ENCODE results near the gene FIS1.

The FIS1 gene

GRCh38 chr7:101248276-101248675 is 3.4 kb upstream of the FIS1 start:
- Mint-ChIP-seq H3K9me3 (no peaks in the 10 kb centered on the region), H3K4me1 (peaks cover 48% of the 10 kb centered on the region), H3K4me3 (no peak overlapping the region), H3K27ac (ENCODE audit: low read depth) (no peak overlapping the region), H3K27me3 (no peaks in the 10 kb centered on the region), H3K36me3 (ENCODE audit: insufficient read depth) (peaks cover 33% of the 10 kb centered on the region)
- DNase-seq (ENCODE audit: low spot score in 2 of 2) (no peak), ATAC-seq (replicated peaks; ENCODE audit: extremely low read depth, poor library complexity, severe bottlenecking) (no peak)

GRCh38 chr7:101245147-101245668 is 327 bp upstream of the FIS1 start:
- Mint-ChIP-seq H3K4me3 (peak overlapping the region; percentile 89), H3K9me3 (no peaks in the 10 kb centered on the region), H3K27ac (ENCODE audit: low read depth) (peak overlapping the region; percentile 90), H3K4me1 (peaks cover 31% of the 10 kb centered on the region), H3K36me3 (ENCODE audit: insufficient read depth) (peaks cover 24% of the 10 kb centered on the region), H3K27me3 (no peaks in the 10 kb centered on the region)
- DNase-seq (ENCODE audit: low spot score in 2 of 2) (no peak), ATAC-seq (replicated peaks; ENCODE audit: extremely low read depth, poor library complexity, severe bottlenecking) (no peak)

- peak overlapping the region; percentile 89 for H3K4me3 Mint-ChIP-seq
Measured at GRCh38 chr7:101243646-101244374, 1.1 kb downstream of the FIS1 start.

GRCh38 chr7:101241443-101242349 is 3.2 kb downstream of the FIS1 start:
- peaks cover 15% of the 10 kb centered on the region for H3K4me1 Mint-ChIP-seq
- DNase-seq (ENCODE audit: low spot score in 2 of 2) (no peak), ATAC-seq (replicated peaks; ENCODE audit: extremely low read depth, poor library complexity, severe bottlenecking) (no peak)
- H3K36me3 Mint-ChIP-seq (ENCODE audit: insufficient read depth): peaks cover 16% of the 10 kb centered on the region
- H3K27ac Mint-ChIP-seq (ENCODE audit: low read depth): no peak overlapping the region
- H3K27me3 Mint-ChIP-seq: no peaks in the 10 kb centered on the region
- H3K9me3 Mint-ChIP-seq: no peaks in the 10 kb centered on the region
- H3K4me3 Mint-ChIP-seq: no peak overlapping the region

More at GRCh38 chr7:101243646-101244374, 1.1 kb downstream of the FIS1 start:
- H3K27me3 Mint-ChIP-seq: no peaks in the 10 kb centered on the region
- DNase-seq (ENCODE audit: low spot score in 2 of 2) (no peak), ATAC-seq (replicated peaks; ENCODE audit: extremely low read depth, poor library complexity, severe bottlenecking) (no peak)
- peak overlapping the region; percentile 90 for H3K27ac Mint-ChIP-seq (ENCODE audit: low read depth)
- H3K9me3 Mint-ChIP-seq: no peaks in the 10 kb centered on the region
- H3K4me1 Mint-ChIP-seq: peaks cover 26% of the 10 kb centered on the region
- H3K36me3 Mint-ChIP-seq (ENCODE audit: insufficient read depth): peaks cover 20% of the 10 kb centered on the region

- DNase-seq (ENCODE audit: low spot score in 2 of 2) (no peak), ATAC-seq (replicated peaks; ENCODE audit: extremely low read depth, poor library complexity, severe bottlenecking) (no peak)
- Mint-ChIP-seq H3K4me1 (peaks cover 15% of the 10 kb centered on the region), H3K27me3 (no peaks in the 10 kb centered on the region), H3K36me3 (ENCODE audit: insufficient read depth) (peaks cover 18% of the 10 kb centered on the region), H3K27ac (ENCODE audit: low read depth) (no peak overlapping the region), H3K4me3 (no peak overlapping the region), H3K9me3 (no peaks in the 10 kb centered on the region)
Measured at GRCh38 chr7:101241015-101241363, 3.9 kb downstream of the FIS1 start.

GRCh38 chr7:101240226-101241014 is 4.5 kb downstream of the FIS1 start:
- no peaks in the 10 kb centered on the region for H3K27me3 Mint-ChIP-seq
- ATAC-seq (replicated peaks; ENCODE audit: extremely low read depth, poor library complexity, severe bottlenecking) (no peak), DNase-seq (ENCODE audit: low spot score in 2 of 2) (no peak)
- H3K4me1 Mint-ChIP-seq: peaks cover 15% of the 10 kb centered on the region
- peaks cover 18% of the 10 kb centered on the region for H3K36me3 Mint-ChIP-seq (ENCODE audit: insufficient read depth)
- H3K27ac Mint-ChIP-seq (ENCODE audit: low read depth): no peak overlapping the region
- no peaks in the 10 kb centered on the region for H3K9me3 Mint-ChIP-seq
- H3K4me3 Mint-ChIP-seq: no peak overlapping the region

- no peaks in the 10 kb centered on the region for H3K9me3 Mint-ChIP-seq
- peaks cover 10% of the 10 kb centered on the region for H3K4me1 Mint-ChIP-seq
- DNase-seq (ENCODE audit: low spot score in 2 of 2) (no peak), ATAC-seq (replicated peaks; ENCODE audit: extremely low read depth, poor library complexity, severe bottlenecking) (no peak)
- H3K36me3 Mint-ChIP-seq (ENCODE audit: insufficient read depth): peaks cover 15% of the 10 kb centered on the region
- no peak overlapping the region for H3K4me3 Mint-ChIP-seq
- no peak overlapping the region for H3K27ac Mint-ChIP-seq (ENCODE audit: low read depth)
- H3K27me3 Mint-ChIP-seq: no peaks in the 10 kb centered on the region
Measured at GRCh38 chr7:101239951-101240220, 5.0 kb downstream of the FIS1 start.

- Mint-ChIP-seq H3K4me1 (peaks cover 5% of the 10 kb centered on the region), H3K36me3 (ENCODE audit: insufficient read depth) (peaks cover 10% of the 10 kb centered on the region), H3K27ac (ENCODE audit: low read depth) (no peak overlapping the region), H3K27me3 (no peaks in the 10 kb centered on the region), H3K9me3 (no peaks in the 10 kb centered on the region), H3K4me3 (no peak overlapping the region)
- no peak for ATAC-seq (replicated peaks; ENCODE audit: extremely low read depth, poor library complexity, severe bottlenecking)
- DNase-seq (ENCODE audit: low spot score in 2 of 2): no peak
Measured at GRCh38 chr7:101239191-101239950, 5.5 kb downstream of the FIS1 start.

- Mint-ChIP-seq H3K36me3 (ENCODE audit: insufficient read depth) (peaks cover 6% of the 10 kb centered on the region), H3K27ac (ENCODE audit: low read depth) (peak overlapping the region; percentile 41), H3K4me1 (peaks cover under 1% of the 10 kb centered on the region), H3K27me3 (no peaks in the 10 kb centered on the region), H3K4me3 (no peak overlapping the region), H3K9me3 (no peaks in the 10 kb centered on the region)
- DNase-seq (ENCODE audit: low spot score in 2 of 2): no peak
- ATAC-seq (replicated peaks; ENCODE audit: extremely low read depth, poor library complexity, severe bottlenecking): no peak
Measured at GRCh38 chr7:101238226-101239182, 6.4 kb downstream of the FIS1 start.

- Mint-ChIP-seq H3K27me3 (no peaks in the 10 kb centered on the region), H3K4me3 (no peak within 1 kb of the TSS), H3K9me3 (no peaks in the 10 kb centered on the region), H3K27ac (ENCODE audit: low read depth) (peak within 1 kb of the TSS; percentile 41), H3K4me1 (no peaks in the 10 kb centered on the region), H3K36me3 (ENCODE audit: insufficient read depth) (peaks cover 5% of the 10 kb centered on the region)
- DNase-seq (ENCODE audit: low spot score in 2 of 2) (no peak), ATAC-seq (replicated peaks; ENCODE audit: extremely low read depth, poor library complexity, severe bottlenecking) (no peak)
Measured at GRCh38 chr7:101237206-101238067, 7.4 kb downstream of the FIS1 start, which contains the start of gene CLDN15. TSS of gene CLDN15 (minus strand) at chr7:101237802. CDS start at chr7:101237581, 221 bp downstream.

Data from central memory CD8-positive, alpha-beta T cell (primary cell).